H9 (cell line): Measurements from ENCODE around the gene PCGF6. TPM values are rescaled to one million over a fixed set of nuclear protein-coding genes. Genes with fewer than 3 reads are reported as not detected.

Experiments used
- DNase-seq: peaks from one replicate; pipeline ENCODE4 v3.0.0-alpha.2; 2017
- H2AFZ ChIP-seq: one replicate; pipeline ENCODE4 v1.6.1; 2013; ENCODE audit warnings: mild to moderate bottlenecking, low read length, control low read depth, moderate library complexity
- H2AK5ac ChIP-seq: 2 replicates; pipeline ENCODE4 v1.6.1; 2013; ENCODE audit warnings: low read length, control low read depth, mixed read lengths; ENCODE audit not compliant: insufficient read length
- H2BK120ac ChIP-seq: one replicate; pipeline ENCODE4 v1.6.1; 2013; ENCODE audit warnings: low read depth, mild to moderate bottlenecking, low read length, control low read depth, inconsistent platforms; ENCODE audit not compliant: poor library complexity, severe bottlenecking
- H2BK12ac ChIP-seq: 2 replicates; pipeline ENCODE4 v1.6.1; 2013; ENCODE audit warnings: low read length, control low read depth, mixed read lengths, low read depth; ENCODE audit not compliant: insufficient read length
- H2BK15ac ChIP-seq: 2 replicates; pipeline ENCODE4 v1.6.1; 2013; ENCODE audit warnings: low read depth, low read length, control low read depth
- H2BK20ac ChIP-seq: one replicate; pipeline ENCODE4 v1.6.1; 2013; ENCODE audit warnings: low read depth, mild to moderate bottlenecking, low read length, control low read depth, inconsistent platforms; ENCODE audit not compliant: poor library complexity, severe bottlenecking
- H2BK5ac ChIP-seq: 2 replicates; pipeline ENCODE4 v1.6.1; 2013; ENCODE audit warnings: low read length, control low read depth, mixed read lengths; ENCODE audit not compliant: insufficient read length
- H3K14ac ChIP-seq: 2 replicates; pipeline ENCODE4 v1.6.1; 2013; ENCODE audit warnings: low read length, control low read depth; ENCODE audit not compliant: insufficient read depth
- H3K18ac ChIP-seq: 2 replicates; pipeline ENCODE4 v1.6.1; 2013; ENCODE audit warnings: low read depth, mild to moderate bottlenecking, mixed read lengths, low read length, control low read depth; ENCODE audit not compliant: insufficient read length
- H3K23ac ChIP-seq: 2 replicates; pipeline ENCODE4 v1.6.1; 2013; ENCODE audit warnings: low read length, control low read depth, mixed read lengths, low read depth; ENCODE audit not compliant: insufficient read length
- H3K23me2 ChIP-seq: 2 replicates; pipeline ENCODE4 v1.6.1; 2013; ENCODE audit warnings: low read depth, mild to moderate bottlenecking, mixed read lengths, low read length, control low read depth; ENCODE audit not compliant: insufficient read length, poor library complexity, severe bottlenecking
- H3K27ac ChIP-seq: 2 replicates; pipeline ENCODE4 v1.5.1; 2013; ENCODE audit warnings: low read length, control low read depth, mixed read lengths, low read depth; ENCODE audit not compliant: insufficient read length
- H3K27me3 ChIP-seq: 2 replicates; pipeline ENCODE4 v1.6.1; 2013; ENCODE audit warnings: low read length, control low read depth, inconsistent platforms; ENCODE audit not compliant: insufficient read depth
- H3K4ac ChIP-seq: 2 replicates; pipeline ENCODE4 v1.6.1; 2013; ENCODE audit warnings: low read depth, mild to moderate bottlenecking, control low read depth, inconsistent platforms, low read length, moderate library complexity
- H3K4me1 ChIP-seq: 2 replicates; pipeline ENCODE4 v1.6.1; 2013; ENCODE audit warnings: low read length, control low read depth, inconsistent platforms; ENCODE audit not compliant: insufficient read depth
- H3K4me2 ChIP-seq: 2 replicates; pipeline ENCODE4 v1.6.1; 2013; ENCODE audit warnings: low read length, control low read depth, mixed read lengths; ENCODE audit not compliant: insufficient read length, insufficient read depth
- H3K56ac ChIP-seq: 2 replicates; pipeline ENCODE4 v1.6.1; 2013; ENCODE audit warnings: low read depth, mild to moderate bottlenecking, mixed read lengths, low read length, control low read depth; ENCODE audit not compliant: insufficient read length
- H3K79me1 ChIP-seq: 2 replicates; pipeline ENCODE4 v1.6.1; 2013; ENCODE audit warnings: low read depth, mild to moderate bottlenecking, moderate library complexity, low read length, control low read depth, inconsistent platforms; ENCODE audit not compliant: insufficient read depth, poor library complexity, severe bottlenecking
- H3K79me2 ChIP-seq: 2 replicates; pipeline ENCODE4 v1.6.1; 2013; ENCODE audit warnings: low read length, control low read depth, inconsistent platforms; ENCODE audit not compliant: insufficient read depth
- H3K9ac ChIP-seq: 2 replicates; pipeline ENCODE4 v1.6.1; 2013; ENCODE audit warnings: low read length, control low read depth, mixed read lengths; ENCODE audit not compliant: insufficient read length; ENCODE audit errors: extremely low read depth
- H3K9me3 ChIP-seq: one replicate; pipeline ENCODE4 v1.6.1; 2013; ENCODE audit warnings: low read depth, low read length, inconsistent platforms; ENCODE audit not compliant: control insufficient read depth
- H3T11ph ChIP-seq: one replicate; pipeline ENCODE4 v1.6.1; 2013; ENCODE audit warnings: mild to moderate bottlenecking, low read length, control low read depth, inconsistent platforms
- H4K20me1 ChIP-seq: one replicate; pipeline ENCODE4 v1.6.1; 2013; ENCODE audit not compliant: control insufficient read depth, insufficient read length, insufficient read depth
- H4K5ac ChIP-seq: 2 replicates; pipeline ENCODE4 v1.6.1; 2013; ENCODE audit warnings: low read depth, mild to moderate bottlenecking, mixed read lengths, low read length, control low read depth; ENCODE audit not compliant: insufficient read length
- H4K8ac ChIP-seq: replicated peaks from 2 replicates; pipeline ENCODE4 v1.6.1; 2013; ENCODE audit warnings: low read length, control low read depth, mixed read lengths, low read depth; ENCODE audit not compliant: insufficient read length
- H4K91ac ChIP-seq: 2 replicates; pipeline ENCODE4 v1.6.1; 2013; ENCODE audit warnings: low read depth, mild to moderate bottlenecking, moderate library complexity, mixed read lengths, low read length, control low read depth; ENCODE audit not compliant: insufficient read length
- H3K27ac Mint-ChIP-seq, 3 experiments: 2 replicates in 2 of 3; 3 replicates in 1 of 3; pipeline ENCODE4 v1.8.0; 2020 to 2021; ENCODE audit warnings: mixed read lengths in 3 of 3, mild to moderate bottlenecking in 1 of 3, moderate library complexity in 1 of 3
- H3K27me3 Mint-ChIP-seq: 2 replicates; pipeline ENCODE4 v1.8.0; 2021; ENCODE audit warnings: low read depth, mild to moderate bottlenecking, moderate library complexity, mixed read lengths
- H3K36me3 Mint-ChIP-seq, 3 experiments: 2 replicates in 2 of 3; 3 replicates in 1 of 3; pipeline ENCODE4 v1.8.0; 2020 to 2021; ENCODE audit warnings: low read depth in 3 of 3, mixed read lengths in 3 of 3; ENCODE audit not compliant: insufficient read depth in 1 of 3
- H3K4me1 Mint-ChIP-seq, 2 experiments: 2 replicates each; pipeline ENCODE4 v1.8.0; 2020; ENCODE audit warnings: mixed read lengths in 2 of 2
- H3K4me3 Mint-ChIP-seq, 2 experiments: 2 replicates in 1 of 2; 3 replicates in 1 of 2; pipeline ENCODE4 v1.8.0; 2020 to 2021; ENCODE audit warnings: mild to moderate bottlenecking in 2 of 2, mixed read lengths in 2 of 2, moderate library complexity in 1 of 2
- H3K9me3 Mint-ChIP-seq, 2 experiments: 2 replicates in 1 of 2; 3 replicates in 1 of 2; pipeline ENCODE4 v1.8.0; 2020; ENCODE audit warnings: mild to moderate bottlenecking in 2 of 2, mixed read lengths in 2 of 2, moderate library complexity in 1 of 2
- CTCF ChIP-seq: fragments of 200-600 bp; sonication (generic); conservative IDR thresholded peaks from 3 replicates; pipeline ENCODE4 v1.8.0; 2021; ENCODE audit warnings: antibody characterized with exemption, mild to moderate bottlenecking
- WGBS: extraction: QIAGEN DNeasy Blood & Tissue Kit; methylation state at CpG from one replicate; pipeline ENCODE4 v1.1.7; 2013; ENCODE audit warnings: missing lambda C conversion rate, low lambda C conversion rate, mixed read lengths; ENCODE audit not compliant: insufficient read length; ENCODE audit errors: extremely low coverage; 5-methylcytosine and 5-hydroxymethylcytosine counted together
- total RNA-seq: library from RNA; stranded (reverse); gene quantifications from 2 replicates; pipeline ENCODE4 v1.2.1, GENCODE V29; 2021

Gene PCGF6
- total RNA-seq, 1 experiment from 2014 or later: 23.5 TPM

GRCh38 chr10:103396789-103397087, 45.8 kb upstream of the PCGF6 start:
- H3K18ac ChIP-seq: no peak overlapping the region
- Mint-ChIP-seq H3K4me1 (peaks cover 15 to 22% of the 10 kb centered on the region in 2 experiments), H3K4me3 (peak overlapping the region; percentile 99), H3K27me3 (no peaks in the 10 kb centered on the region), H3K36me3 (peaks cover 28 to 82% (median 66%) of the 10 kb centered on the region in 3 experiments), H3K9me3 (no peaks in the 10 kb centered on the region; a peak in 1 of 5 replicates), H3K27ac (peak overlapping the region; percentile 62 to 95 (median 90); a peak in 5 of 7 replicates)
- H3K14ac ChIP-seq: peak overlapping the region; percentile 85
- H3K4ac ChIP-seq: no peak overlapping the region
- H3K23ac ChIP-seq: no peak overlapping the region
- no peak overlapping the region for H2BK5ac ChIP-seq
- no peak overlapping the region for H4K91ac ChIP-seq
- H2BK15ac ChIP-seq: no peak overlapping the region
- no peak overlapping the region for H2AK5ac ChIP-seq
- peaks cover 9% of the 10 kb centered on the region for H3K23me2 ChIP-seq
- H3K9ac ChIP-seq: peak overlapping the region; percentile 92
- no peak for DNase-seq
- H3K27ac ChIP-seq: no peak overlapping the region
- H2BK12ac ChIP-seq: no peak overlapping the region
- no peak overlapping the region for H4K8ac ChIP-seq
- no peak overlapping the region for H3K56ac ChIP-seq
- H3K4me2 ChIP-seq: peak overlapping the region; percentile 77
- no peak for TF ChIP-seq CTCF
- WGBS: no CpG with 5 or more reads among the region's 8 CpGs
- H2BK20ac ChIP-seq: no peak overlapping the region
- H3T11ph ChIP-seq: no peak overlapping the region
- no peak overlapping the region for H4K5ac ChIP-seq
- H3K27me3 ChIP-seq: no peaks in the 10 kb centered on the region
- no peaks in the 10 kb centered on the region for H4K20me1 ChIP-seq
- H3K79me2 ChIP-seq: peaks cover 23% of the 10 kb centered on the region; the same call in 1 of the 2 replicates
- H2AFZ ChIP-seq: no peak overlapping the region
- H3K4me1 ChIP-seq: no peaks in the 10 kb centered on the region; the same call in 1 of the 2 replicates
- H3K9me3 ChIP-seq: no peaks in the 10 kb centered on the region
- H2BK120ac ChIP-seq: no peak overlapping the region
- H3K79me1 ChIP-seq: peaks cover 8% of the 10 kb centered on the region
